ENCODE data around the gene SEMA3G.
A peak's percentile ranks its signal among the peaks of the same experiment; 100 is the strongest.

SEMA3G gene

DNA sequence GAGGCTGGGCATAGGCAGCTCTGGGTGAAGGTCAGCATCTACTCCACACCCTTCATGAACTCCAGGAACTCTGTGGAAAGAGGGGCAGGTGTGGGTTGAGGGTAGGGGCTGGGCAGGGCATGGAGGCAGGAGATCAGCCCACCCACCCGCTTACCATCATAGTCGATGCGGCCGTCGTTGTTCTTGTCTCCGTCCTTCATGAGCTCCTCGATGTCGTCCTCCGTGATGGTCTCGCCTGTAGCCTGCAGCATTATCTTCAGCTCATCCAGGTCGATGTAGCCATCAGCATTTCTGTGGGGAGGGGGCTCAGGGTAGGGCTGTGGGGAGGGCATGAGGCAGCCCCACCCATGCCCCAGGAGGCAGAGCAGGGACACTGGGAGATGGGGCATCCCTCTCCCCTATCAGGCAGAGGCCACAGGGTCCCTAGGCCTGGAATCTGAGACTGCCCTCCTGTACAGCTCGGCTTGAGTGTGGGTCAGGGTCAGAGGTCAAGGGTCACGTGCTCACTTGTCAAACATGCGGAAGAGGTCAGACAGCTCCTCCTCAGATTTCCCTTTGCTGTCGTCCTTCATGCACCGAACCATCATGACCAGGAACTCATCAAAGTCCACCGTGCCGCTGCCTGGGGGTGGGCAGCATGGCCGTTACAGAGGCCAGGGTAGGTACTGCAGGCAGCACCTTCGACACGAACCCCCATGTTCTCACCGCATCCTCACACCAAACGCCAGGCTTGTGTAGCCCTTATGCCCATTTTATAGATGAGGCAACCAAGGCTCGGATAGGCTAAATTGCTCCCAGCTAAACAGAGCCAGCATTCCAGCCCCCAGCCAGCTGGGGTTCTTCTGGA lies 6.6 kb upstream of the SEMA3G start:
- ChIA-PET POLR2A (ENCODE audit: low non-redundant PET) (no interaction called here), CTCF (no interaction called here)
- peak overlapping the region; percentile 77; the same call in 1 of the 2 replicates for H3K27ac ChIP-seq
- TF ChIP-seq, protein P1, sequence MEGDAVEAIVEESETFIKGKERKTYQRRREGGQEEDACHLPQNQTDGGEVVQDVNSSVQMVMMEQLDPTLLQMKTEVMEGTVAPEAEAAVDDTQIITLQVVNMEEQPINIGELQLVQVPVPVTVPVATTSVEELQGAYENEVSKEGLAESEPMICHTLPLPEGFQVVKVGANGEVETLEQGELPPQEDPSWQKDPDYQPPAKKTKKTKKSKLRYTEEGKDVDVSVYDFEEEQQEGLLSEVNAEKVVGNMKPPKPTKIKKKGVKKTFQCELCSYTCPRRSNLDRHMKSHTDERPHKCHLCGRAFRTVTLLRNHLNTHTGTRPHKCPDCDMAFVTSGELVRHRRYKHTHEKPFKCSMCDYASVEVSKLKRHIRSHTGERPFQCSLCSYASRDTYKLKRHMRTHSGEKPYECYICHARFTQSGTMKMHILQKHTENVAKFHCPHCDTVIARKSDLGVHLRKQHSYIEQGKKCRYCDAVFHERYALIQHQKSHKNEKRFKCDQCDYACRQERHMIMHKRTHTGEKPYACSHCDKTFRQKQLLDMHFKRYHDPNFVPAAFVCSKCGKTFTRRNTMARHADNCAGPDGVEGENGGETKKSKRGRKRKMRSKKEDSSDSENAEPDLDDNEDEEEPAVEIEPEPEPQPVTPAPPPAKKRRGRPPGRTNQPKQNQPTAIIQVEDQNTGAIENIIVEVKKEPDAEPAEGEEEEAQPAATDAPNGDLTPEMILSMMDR (conservative IDR thresholded peaks at IDR 0.05; ENCODE audit: low read depth): no peak
- DNase-seq (ENCODE audit: low spot score): no peak

DNA sequence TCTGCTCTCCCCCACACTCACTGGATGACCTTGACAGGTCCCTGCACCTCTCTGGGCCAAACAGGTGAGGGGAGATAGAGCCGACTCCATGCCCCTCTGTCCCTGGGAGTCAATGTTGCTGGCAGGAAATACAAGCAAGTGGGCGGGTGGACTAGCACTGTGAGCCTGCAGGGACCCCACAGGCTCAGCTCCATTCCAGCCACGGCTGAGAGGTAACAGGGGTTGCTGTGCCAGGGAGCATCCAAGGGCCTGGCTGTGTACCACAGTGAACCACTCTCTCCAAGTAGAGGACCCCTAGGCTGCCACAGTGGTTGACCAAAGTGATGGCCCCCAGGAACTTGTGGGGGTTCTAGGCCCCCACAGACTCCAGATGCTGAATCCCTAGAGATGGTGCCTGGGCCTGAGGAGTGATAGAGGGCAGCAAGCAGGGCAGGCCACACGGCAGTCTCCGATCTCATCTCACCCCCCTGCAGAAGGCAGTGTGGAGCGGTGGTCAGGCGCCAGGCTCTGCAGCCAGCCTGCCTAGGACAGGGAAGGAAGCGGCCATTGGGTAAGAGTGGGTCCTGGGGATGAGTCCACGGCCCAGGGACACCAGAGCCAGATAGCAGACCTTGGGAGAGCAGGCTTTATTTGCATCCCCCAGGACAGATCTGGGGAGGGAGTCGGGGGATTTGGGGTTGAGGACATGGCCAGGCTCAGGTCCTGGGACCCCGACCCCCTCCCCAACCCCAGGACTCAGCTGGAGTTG lies 5.8 kb upstream of the SEMA3G start:
- DNase-seq (ENCODE audit: low spot score): no peak
- TF ChIP-seq, protein P1 (conservative IDR thresholded peaks at IDR 0.05; ENCODE audit: low read depth): no peak
- POLR2A ChIA-PET (ENCODE audit: low non-redundant PET): no interaction called here
- H3K27ac ChIP-seq: peak overlapping the region; percentile 77
- CTCF ChIA-PET: interaction anchor here (0.7 to 1.0 kb wide), 2 partner anchors 12 to 17 kb away, joined by 3 read pairs; no protein-coding TSS in a partner anchor

DNA sequence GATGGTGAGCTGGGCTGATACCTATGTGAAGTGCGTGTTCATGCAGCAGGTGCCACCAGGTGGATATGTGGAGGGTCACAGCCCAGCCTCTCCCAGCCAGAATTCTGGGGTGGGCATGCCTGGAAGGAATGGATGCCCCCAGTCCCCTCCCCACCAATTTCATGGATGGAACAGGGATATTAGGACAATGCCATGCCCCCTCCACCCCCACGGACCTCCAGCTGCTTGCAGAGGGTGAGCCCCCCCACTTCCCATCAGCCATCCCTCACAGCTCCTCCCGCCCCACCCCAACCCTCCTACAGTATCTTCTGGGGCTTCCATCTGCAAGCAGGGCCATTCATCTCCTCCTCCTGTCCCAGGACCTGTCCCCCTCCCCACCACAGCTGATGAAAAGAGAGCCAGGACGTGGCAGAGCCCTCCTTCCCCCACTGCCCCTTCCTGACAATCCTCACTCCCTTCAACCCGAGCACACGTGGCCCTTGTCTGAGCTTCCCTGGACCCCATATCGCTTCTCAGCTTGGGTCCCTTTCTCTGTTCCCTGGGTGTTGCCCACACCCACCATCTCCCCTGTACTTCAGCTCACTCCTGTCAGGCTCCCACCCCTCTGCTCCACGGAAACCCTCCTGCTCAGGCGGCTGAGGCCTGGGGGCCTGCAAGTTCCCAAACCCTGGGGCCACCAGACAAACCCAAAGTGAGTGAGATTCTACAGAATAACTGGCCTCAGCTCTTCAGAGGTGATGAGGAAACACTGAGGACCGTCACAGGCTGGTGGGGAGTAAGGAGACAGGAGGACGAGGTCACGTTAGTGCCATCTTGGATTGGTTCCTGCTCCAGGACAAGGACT lies 2.8 kb upstream of the SEMA3G start:
- POLR2A ChIA-PET (ENCODE audit: low non-redundant PET): no interaction called here
- no peak overlapping the region for H3K27ac ChIP-seq
- TF ChIP-seq, protein P1 (conservative IDR thresholded peaks at IDR 0.05; ENCODE audit: low read depth): no peak
- DNase-seq (ENCODE audit: low spot score): no peak
- CTCF ChIA-PET: interaction anchor here (0.6 to 1.1 kb wide), 6 partner anchors 9 to 177 kb away, joined by 3 to 4 read pairs (median 3); no protein-coding TSS in a partner anchor

DNA sequence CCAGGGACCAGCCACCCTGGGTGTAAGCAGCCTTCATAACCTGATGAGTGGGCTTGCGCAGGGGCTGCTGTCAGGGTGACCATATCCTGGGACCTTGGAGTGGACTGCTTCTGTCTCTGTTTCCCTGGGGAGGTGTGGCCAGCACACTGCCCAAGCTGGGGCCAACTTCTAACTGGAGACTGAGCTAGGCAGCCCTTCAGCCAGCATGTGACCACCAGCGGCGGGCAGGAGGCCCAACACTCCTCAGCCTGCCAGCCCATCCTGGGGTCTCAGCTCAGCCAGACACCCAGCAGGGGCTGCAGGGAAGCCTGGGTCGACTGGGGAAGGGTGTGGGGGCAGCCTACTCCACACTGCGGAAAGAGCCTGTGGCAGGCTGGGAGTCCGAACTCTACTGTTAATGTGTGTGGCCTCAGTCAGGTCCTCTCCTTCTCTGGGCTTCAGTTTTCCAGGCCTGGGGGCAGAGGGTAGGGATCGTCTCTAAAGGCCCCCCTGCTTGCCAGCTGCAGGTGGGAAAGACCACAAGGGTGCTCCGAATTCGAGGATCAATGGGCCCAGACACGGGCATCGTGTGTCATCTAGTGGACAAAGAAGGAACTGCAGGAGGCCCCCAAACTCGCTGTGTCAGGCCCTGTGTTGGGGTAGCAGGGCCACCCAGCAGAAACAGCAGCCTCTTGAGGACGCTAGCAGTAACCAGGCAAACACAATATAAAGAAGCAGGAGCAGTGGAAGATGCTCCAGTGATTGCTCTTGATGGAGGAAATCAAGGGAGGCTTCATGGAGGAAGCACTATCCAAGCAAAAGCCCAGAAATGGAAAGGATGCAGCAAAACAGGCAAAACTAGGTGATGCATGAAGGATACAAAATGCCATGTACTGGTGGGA lies 2.0 kb upstream of the SEMA3G start:
- ChIA-PET POLR2A (ENCODE audit: low non-redundant PET) (no interaction called here), CTCF (interaction anchor here (0.5 to 1.5 kb wide), 9 partner anchors 14 to 176 kb away, joined by 3 to 8 read pairs (median 3); no protein-coding TSS in a partner anchor)
- TF ChIP-seq, protein P1 (conservative IDR thresholded peaks at IDR 0.05; ENCODE audit: low read depth): peak; percentile 99
- no peak overlapping the region for H3K27ac ChIP-seq
- peak; percentile 48 for DNase-seq (ENCODE audit: low spot score)

DNA sequence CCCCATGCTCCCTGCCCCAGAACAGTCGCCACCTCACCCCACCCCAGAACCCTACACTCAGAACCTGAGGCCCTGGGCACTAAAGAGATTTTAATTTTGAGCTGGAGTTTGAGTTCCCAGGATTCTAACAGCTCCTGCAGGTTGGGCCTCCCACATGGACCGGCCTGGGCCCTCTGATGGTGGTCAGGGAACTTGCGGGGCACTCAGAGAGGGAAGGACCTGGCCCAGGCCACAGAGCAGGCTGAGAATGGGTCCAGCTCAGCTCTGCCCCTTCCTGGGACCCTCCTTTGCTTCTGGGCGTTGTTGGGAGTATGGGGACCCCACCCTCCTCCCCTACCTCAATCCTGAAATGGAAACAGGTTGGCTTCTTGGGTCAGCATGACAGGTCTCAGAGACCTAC lies 1.1 kb upstream of the SEMA3G start:
- no peak for DNase-seq (ENCODE audit: low spot score)
- H3K27ac ChIP-seq: no peak overlapping the region
- POLR2A ChIA-PET (ENCODE audit: low non-redundant PET): no interaction called here
- CTCF ChIA-PET: interaction anchor here (0.6 to 1.5 kb wide), 4 partner anchors 13 to 64 kb away, joined by 3 to 8 read pairs (median 8); no protein-coding TSS in a partner anchor
- TF ChIP-seq, protein P1 (conservative IDR thresholded peaks at IDR 0.05; ENCODE audit: low read depth): no peak

All from RWPE1 (cell line).